OCI-LY3 (cell line): Measurements from ENCODE around the gene PEPD.

Experiments used
- H2AFZ ChIP-seq: fragments of 200-600, 300-600 bp; shearing (Covaris generic); 2 replicates; pipeline ENCODE4 v1.6.0; 2014; ENCODE audit warnings: antibody characterized with exemption, low read depth, low read length
- H3K27ac ChIP-seq: fragments of 200-600, 300-600 bp; sonication (generic); 2 replicates; pipeline ENCODE4 v1.5.1; 2014; ENCODE audit warnings: mild to moderate bottlenecking, low read length, moderate library complexity, mixed read lengths
- H3K27me3 ChIP-seq: fragments of 200-600, 300-600 bp; sonication (generic); 2 replicates; pipeline ENCODE4 v1.6.1; 2014; ENCODE audit warnings: low read depth, low read length, mixed read lengths
- H3K36me3 ChIP-seq: fragments of 200-600, 300-600 bp; sonication (generic); replicated peaks from 2 replicates; pipeline ENCODE3; 2014; ENCODE audit warnings: low read depth, low read length, mixed read lengths
- H3K4me1 ChIP-seq: fragments of 300-600, 200-600 bp; sonication (generic); 2 replicates; pipeline ENCODE4 v1.6.1; 2014; ENCODE audit warnings: low read length, mixed read lengths
- H3K4me2 ChIP-seq: fragments of 200-600, 300-600 bp; sonication (generic); 2 replicates; pipeline ENCODE4 v1.6.1; 2014; ENCODE audit warnings: low read length, mixed read lengths
- H3K4me3 ChIP-seq: fragments of 300-600, 200-600 bp; sonication (generic); 2 replicates; pipeline ENCODE4 v1.5.1; 2014; ENCODE audit warnings: antibody characterized with exemption, mild to moderate bottlenecking, low read length, moderate library complexity
- H3K79me2 ChIP-seq: fragments of 300-600, 200-600 bp; shearing (Covaris generic); 2 replicates; pipeline ENCODE4 v1.6.1; 2014; ENCODE audit warnings: mild to moderate bottlenecking, low read length, mixed read lengths
- H3K9ac ChIP-seq: fragments of 300-600, 200-600 bp; shearing (Covaris generic); 2 replicates; pipeline ENCODE4 v1.6.0; 2014; ENCODE audit warnings: mild to moderate bottlenecking, low read length, moderate library complexity
- H3K9me3 ChIP-seq: fragments of 200-600, 300-600 bp; shearing (Covaris generic); 2 replicates; pipeline ENCODE4 v1.6.1; 2014; ENCODE audit warnings: low read length, mixed read lengths; ENCODE audit not compliant: insufficient read depth
- H4K20me1 ChIP-seq: fragments of 200-600, 300-600 bp; sonication (generic); 2 replicates; pipeline ENCODE4 v1.6.1; 2016; ENCODE audit warnings: low read length, mixed read lengths; ENCODE audit not compliant: insufficient read depth
- EZH2phosphoT487 ChIP-seq: fragments of 200-600 bp; shearing (Covaris generic); IDR thresholded peaks from 2 replicates; pipeline ENCODE4 v1.6.1; 2018; ENCODE audit warnings: antibody characterized with exemption, mixed run types, low read depth
- TF ChIP-seq, protein P1 (sequence below): fragments of 200-600, 300-600 bp; sonication (generic); IDR thresholded peaks from 2 replicates; pipeline ENCODE4 v1.5.1; 2014; ENCODE audit warnings: antibody characterized with exemption, low read length, low read depth

PEPD gene

DNA sequence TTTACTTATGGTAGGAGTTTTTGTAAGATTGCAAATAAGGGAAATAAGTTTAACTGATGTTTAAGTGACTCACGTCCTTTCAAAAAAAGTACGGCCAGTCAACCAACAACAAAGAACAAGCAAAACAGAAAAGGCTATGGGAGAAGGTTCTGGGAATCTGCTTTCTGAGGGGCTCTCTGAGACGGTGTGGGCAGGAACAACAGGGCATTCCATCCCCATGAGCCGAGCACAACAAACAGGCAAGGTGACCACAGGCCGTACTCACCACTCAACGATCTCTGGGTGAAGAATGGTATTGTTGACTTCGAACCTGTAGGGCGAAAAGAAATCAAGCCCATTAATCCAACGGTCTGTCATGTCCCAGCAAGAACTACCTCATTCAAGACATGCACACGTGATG is 43.8 kb downstream of the PEPD start:
- Histone ChIP-seq H3K79me2 (no peaks in the 10 kb centered on the region), H3K4me1 (no peaks in the 10 kb centered on the region), H3K9ac (no peak overlapping the region), H3K4me3 (no peak overlapping the region), H3K4me2 (no peak overlapping the region), H4K20me1 (no peaks in the 10 kb centered on the region), H3K9me3 (no peaks in the 10 kb centered on the region), H3K27me3 (no peaks in the 10 kb centered on the region), H2AFZ (no peak overlapping the region), H3K27ac (no peak overlapping the region), H3K36me3 (no peaks in the 10 kb centered on the region)
- TF ChIP-seq, protein P1, sequence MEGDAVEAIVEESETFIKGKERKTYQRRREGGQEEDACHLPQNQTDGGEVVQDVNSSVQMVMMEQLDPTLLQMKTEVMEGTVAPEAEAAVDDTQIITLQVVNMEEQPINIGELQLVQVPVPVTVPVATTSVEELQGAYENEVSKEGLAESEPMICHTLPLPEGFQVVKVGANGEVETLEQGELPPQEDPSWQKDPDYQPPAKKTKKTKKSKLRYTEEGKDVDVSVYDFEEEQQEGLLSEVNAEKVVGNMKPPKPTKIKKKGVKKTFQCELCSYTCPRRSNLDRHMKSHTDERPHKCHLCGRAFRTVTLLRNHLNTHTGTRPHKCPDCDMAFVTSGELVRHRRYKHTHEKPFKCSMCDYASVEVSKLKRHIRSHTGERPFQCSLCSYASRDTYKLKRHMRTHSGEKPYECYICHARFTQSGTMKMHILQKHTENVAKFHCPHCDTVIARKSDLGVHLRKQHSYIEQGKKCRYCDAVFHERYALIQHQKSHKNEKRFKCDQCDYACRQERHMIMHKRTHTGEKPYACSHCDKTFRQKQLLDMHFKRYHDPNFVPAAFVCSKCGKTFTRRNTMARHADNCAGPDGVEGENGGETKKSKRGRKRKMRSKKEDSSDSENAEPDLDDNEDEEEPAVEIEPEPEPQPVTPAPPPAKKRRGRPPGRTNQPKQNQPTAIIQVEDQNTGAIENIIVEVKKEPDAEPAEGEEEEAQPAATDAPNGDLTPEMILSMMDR = no peak
- no peak for TF ChIP-seq EZH2phosphoT487

DNA sequence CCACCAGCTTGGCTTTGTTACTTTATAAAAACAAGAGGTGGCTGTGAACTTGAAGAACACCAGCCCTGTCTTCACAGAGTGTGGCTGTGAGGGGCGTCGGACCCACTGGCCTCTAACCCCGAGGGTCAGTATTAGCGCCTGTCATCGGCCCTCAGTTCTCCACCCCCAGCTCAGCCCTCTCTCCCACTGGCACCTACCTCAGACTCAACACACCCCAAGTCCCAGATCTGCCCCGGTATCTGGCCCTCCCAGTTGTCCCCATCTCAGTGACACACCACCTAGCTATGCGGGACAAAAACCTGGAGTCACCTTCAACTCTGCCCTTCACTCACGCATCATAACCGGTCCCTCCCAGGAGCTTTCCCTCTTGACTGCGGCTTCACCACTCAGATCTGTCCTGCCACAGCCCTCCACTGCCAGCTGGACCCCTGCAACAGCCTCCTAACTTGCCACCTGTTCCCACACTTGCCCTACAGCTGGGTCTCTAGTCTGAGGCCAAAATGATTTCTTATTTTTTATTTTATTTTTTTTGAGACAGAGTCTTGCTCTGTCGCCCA is 45.4 kb downstream of the PEPD start:
- Histone ChIP-seq H3K9ac (no peak overlapping the region), H3K27ac (no peak overlapping the region), H3K36me3 (no peaks in the 10 kb centered on the region), H3K4me1 (no peaks in the 10 kb centered on the region), H3K79me2 (no peaks in the 10 kb centered on the region), H3K4me3 (no peak overlapping the region), H3K4me2 (no peak overlapping the region), H3K9me3 (no peaks in the 10 kb centered on the region), H3K27me3 (no peaks in the 10 kb centered on the region), H2AFZ (no peak overlapping the region), H4K20me1 (no peaks in the 10 kb centered on the region)
- TF ChIP-seq, protein P1 = no peak
- TF ChIP-seq EZH2phosphoT487 = no peak

DNA sequence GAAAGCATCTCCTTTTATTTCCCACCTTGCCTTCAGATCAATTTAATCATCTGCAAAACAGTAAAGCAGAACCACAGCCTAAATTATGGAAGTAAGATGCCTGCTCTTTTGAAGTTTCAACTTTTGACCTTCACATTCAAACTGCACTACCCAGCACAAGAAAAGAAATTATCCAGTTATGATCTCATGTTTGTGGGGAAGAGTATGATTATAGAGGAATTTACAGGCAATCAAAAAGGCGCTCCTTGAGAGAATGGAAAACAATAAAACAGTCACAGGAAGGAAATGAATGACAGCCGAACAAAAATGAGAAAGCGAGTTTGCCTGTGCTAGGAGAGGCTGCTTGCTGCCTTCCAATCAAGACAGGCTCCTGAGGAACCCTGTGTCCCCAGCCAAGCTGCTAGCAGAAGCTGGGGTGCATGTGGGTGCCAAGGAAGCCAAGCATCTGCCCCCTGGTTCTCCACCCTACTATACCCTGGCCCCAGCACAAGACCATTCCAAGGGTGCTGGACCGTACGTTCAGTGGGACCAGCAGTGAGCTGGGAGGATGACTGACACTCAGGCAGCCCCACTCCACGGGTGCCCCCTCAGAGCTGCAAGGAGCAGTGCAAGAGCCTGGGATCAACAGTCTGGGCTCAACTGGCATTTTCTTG is 47.8 kb downstream of the PEPD start:
- no peak for TF ChIP-seq EZH2phosphoT487
- TF ChIP-seq, protein P1 = no peak
- H2AFZ ChIP-seq = no peak overlapping the region
- H3K9me3 ChIP-seq = no peaks in the 10 kb centered on the region
- H3K4me3 ChIP-seq = no peak overlapping the region
- H3K36me3 ChIP-seq = no peaks in the 10 kb centered on the region
- H3K27me3 ChIP-seq = no peaks in the 10 kb centered on the region
- H3K9ac ChIP-seq = no peak overlapping the region
- H3K4me2 ChIP-seq = no peak overlapping the region
- no peaks in the 10 kb centered on the region for H3K79me2 ChIP-seq
- no peaks in the 10 kb centered on the region for H3K4me1 ChIP-seq
- H3K27ac ChIP-seq = no peak overlapping the region
- H4K20me1 ChIP-seq = no peaks in the 10 kb centered on the region

DNA sequence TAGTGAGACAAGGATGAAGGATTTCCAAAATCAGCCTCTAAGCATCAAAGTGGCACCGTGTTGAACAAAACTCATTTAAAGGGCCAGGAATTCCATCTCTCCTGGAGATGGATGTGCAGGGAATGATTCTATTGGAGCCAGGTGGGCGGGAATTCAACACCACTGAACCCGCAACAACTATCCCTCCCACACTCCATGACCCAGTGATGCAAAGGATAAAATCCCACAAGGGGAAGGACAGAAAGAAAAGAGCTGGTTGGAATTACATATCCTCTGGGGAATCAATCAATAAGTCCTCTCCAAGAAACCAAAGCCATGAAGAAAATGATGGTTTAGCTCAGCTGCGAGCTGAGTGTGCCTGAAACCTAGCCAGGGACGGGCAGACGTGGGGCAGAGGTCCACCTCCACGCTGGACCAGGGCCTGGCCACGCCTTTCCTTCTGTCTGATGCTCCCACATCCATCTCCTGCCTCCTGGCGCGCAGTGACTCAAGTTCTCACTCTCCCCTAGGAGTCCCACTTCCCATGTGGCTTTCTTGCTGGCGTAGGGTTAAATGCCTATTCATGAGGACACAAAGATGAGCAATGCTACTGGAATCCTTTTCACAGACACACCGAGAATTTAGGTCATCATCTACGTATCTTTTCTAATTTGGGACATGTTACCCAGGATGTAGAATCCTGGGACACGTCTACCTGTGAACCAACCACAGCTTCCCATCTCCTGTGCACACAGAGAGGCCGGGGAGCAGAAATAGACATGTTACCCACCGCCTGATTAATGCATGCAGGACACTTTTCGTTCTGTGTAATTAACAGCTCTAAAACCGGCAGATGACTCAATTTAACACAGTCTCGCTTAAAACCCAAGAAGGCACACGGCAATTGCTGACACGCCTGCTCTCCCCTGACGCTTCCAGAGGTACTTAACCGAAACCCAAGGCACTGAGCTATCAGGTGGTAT is 48.6 kb downstream of the PEPD start:
- H3K4me2 ChIP-seq = no peak overlapping the region
- no peaks in the 10 kb centered on the region for H3K36me3 ChIP-seq
- no peaks in the 10 kb centered on the region for H3K27me3 ChIP-seq
- no peak for TF ChIP-seq EZH2phosphoT487
- H3K9ac ChIP-seq = no peak overlapping the region
- H3K27ac ChIP-seq = no peak overlapping the region
- H3K79me2 ChIP-seq = no peaks in the 10 kb centered on the region
- H3K4me3 ChIP-seq = no peak overlapping the region
- no peaks in the 10 kb centered on the region for H4K20me1 ChIP-seq
- H3K4me1 ChIP-seq = no peaks in the 10 kb centered on the region
- no peak overlapping the region for H2AFZ ChIP-seq
- H3K9me3 ChIP-seq = no peaks in the 10 kb centered on the region
